Measurements from ENCODE around the gene SMC1A.
"Not testable (repeated sequence)": the region's sequence is repeated elsewhere in the genome, so short reads cannot be mapped to it uniquely, and the experiment has no call there.

The SMC1A gene

GRCh38 chrX:53421772-53422085 is 725 bp downstream of the SMC1A start:
- DNase-seq = no peak

- DNase-seq = peak; percentile 8
Measured at GRCh38 chrX:53421125-53421524, 1.3 kb downstream of the SMC1A start.

DNA sequence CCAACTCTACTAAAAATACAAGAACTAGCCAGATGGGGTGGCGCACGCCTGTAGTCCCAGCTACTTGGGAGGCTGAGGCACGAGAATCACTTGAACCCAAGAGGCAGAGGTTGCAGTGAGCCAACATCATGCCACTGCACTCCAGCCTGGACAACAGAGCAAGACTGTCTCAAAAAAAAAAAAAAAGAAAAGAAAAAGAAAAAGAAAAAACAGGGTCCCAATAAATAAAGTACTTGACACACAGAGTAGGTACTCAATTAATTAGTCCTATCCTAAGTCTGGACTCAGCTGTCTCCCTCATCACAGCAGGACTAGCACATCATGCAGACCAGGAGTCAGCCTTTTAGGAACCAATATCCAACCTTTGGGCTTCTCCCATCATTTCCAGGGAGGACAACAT is 2.1 kb downstream of the SMC1A start:
- not testable (repeated sequence) for DNase-seq

- no peak for DNase-seq
Measured at GRCh38 chrX:53412446-53412845, 10.0 kb downstream of the SMC1A start.

DNA sequence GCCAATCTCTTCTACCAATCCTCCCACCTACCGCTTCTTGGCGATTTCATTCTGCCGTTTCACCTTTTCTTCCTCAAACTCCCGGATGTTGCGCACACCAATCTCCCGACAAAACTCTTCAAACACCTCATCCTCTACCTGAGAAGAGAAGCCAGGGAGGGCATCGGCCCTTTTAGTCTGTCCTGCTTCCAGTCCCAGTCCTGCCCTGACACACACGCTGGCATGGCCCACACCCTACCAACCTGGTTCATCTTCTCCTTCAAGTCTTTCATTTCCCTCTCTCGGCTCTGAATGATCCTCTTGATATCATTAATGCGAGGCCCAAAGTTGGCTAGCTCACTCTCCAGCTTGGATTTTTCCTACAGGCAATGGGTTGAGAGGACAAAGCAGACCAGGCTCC is 18.9 kb downstream of the SMC1A start:
- no peak for DNase-seq

DNA sequence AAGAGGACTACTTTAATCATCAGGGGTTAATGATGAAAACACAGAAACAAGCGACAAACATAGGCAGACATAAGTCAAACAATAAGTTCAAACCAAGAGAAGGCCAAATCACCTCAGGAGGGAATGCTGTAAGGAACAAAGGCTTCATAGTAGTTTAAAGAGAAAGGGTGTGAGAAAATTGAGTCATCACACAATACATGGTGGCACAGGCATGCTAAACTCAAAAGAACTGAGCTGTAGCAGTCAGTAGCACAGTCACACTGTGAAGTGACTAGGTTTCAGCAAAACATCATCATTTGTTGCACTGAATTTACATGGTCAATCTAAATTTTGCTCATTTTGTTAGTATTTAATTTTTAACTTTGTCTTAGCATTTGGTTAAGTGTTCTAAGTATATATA is 24.2 kb downstream of the SMC1A start:
- no peak for DNase-seq

DNA sequence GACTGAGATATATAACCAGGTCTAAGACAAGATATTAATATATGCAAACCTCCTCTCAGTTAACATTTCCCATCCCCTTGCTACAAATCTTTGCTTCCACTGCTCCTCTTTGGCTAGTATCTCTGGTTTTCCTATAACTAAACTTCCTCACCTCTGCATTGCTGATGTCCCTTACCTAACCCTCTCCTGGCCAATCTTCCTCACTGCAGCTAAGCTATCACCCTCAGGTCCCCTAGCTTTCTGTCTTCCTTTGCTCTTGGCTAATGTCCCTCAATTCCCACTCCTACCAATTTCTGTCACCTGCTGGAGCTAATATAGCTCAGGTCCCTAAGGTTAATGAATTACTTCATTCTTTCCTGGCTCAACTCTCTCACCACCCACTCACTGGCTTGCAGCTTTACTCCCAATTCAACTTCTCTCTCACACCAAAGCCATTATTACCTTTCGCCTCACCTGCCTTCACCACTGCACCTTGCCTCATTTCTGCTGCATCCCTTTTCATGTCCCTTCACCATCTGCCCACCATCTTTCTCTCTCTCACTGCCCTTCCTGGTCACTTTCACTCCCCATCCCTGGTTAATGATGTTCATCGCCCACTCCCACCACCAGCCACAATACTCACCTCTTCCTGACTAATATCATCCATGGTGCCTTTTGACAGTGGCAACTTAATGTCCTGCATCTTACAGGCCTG is 26.7 kb downstream of the SMC1A start:
- no peak for DNase-seq

DNA sequence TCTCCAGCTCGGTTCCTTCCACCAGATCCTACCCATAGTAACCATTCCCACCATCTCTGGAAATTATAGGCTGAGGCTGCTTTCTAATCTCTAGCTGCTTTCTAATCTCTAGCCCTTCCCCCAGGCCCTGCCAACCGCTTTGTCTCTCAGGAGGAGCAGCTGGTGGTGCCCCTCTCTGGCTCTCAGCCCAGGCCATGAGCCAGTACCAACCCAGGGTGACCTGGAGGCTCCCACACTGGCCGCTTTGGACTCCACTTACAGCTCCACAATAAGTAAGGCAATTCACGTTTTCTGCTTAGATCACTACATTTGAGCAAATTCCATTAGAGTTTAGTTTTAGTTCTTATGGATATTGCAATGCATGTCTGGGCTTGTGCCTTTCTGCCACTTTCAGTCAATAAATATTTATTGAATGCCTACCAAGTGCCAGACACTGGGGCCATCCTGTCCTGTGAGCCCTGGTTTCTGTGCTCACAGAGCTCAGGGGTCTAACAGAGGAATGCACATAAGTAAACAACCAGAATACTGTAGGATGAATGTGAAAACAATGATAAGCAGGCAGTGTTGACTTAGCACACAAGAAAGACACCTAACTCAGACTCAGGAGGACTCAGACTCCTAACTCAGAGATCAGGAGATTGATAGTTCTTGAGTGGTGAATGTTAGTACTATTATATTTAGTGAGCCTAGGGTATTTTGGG is 38.9 kb downstream of the SMC1A start:
- DNase-seq = peak; percentile 35

GRCh38 chrX:53379747-53380146 is 42.7 kb downstream of the SMC1A start:
- DNase-seq = no peak

DNA sequence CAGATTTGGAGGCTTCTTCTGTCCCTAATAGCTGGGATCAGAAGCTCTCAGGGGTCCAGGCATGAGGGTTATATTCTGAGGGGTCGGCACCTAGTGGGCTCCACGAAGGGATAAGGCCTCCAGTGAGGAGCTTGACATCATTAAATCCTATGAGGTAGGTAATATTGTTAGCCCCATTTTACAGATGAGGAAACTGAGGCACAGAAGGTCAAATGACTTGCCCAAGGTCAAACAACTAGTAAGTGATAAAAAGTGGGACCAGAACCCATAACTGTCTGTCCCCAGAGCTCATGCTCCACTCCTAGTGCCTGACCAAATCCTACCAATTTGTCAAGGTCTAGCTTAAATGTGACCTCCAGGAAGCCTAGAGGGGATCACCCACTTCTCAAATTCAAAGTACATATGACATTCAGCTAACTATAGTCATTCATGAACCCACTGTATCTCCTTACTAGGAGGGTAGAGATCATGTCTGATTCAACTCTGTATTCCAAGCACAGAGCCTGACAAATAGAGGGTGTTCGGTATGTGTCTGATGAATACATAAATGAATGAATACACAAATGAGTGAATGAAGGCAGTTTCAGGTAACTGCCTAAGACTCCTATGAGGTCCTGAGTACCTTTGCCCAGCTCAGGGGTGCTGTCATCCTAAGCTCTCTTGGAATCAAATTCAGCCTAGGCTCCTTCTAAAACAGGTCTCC is 43.3 kb downstream of the SMC1A start:
- no peak for DNase-seq

DNA sequence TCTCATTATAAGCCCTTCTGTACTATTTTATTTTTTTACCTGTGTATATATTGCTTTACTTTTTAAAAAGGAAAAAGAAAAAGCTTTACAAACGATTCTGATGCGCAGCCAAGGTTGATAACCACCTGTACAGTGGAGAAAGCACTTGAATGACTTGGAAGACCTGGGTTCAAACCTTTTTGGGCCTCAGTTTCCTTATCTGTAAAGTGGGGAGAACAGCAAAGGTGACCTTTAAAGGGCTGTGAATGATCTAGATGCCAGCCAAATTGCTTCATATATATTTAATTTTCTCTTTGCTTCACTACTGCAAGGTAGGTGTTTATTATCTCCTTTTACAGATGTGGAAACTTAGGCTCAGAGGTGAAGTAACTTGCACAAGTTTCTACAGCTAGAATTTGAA is 45.0 kb downstream of the SMC1A start:
- no peak for DNase-seq

GRCh38 chrX:53376888-53377287 is 45.6 kb downstream of the SMC1A start:
- no peak for DNase-seq

- peak; percentile 14 for DNase-seq
Measured at GRCh38 chrX:53374923-53375322, 47.5 kb downstream of the SMC1A start.

DNA sequence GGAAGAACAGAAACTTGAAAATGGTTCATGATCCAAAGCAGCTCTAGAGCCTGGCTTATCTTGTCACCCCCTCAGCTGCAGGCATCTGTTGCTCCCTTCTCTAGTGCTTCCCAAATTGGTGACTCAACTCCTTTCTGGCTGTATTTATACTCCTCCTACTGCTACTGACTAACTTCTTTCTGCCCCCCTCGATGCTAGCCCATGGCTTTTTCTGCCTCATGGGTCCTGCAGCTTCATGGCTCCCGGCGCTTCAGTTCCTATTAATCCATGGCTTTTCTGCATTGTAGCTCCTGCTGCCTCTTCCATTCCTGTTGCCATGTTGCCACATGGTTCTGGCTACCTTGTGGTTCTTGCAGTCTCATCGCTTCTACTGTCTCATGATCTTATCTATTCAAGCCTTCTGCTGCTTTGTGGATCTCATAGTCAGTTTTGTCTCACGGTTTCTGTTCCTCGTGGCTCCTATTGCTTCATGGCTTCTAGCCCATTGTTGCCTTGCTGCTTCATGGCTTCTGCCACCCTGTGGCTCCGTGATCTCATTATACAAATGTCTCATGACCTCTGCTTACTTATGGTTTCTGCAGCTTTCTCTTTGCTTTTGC is 48.1 kb downstream of the SMC1A start:
- DNase-seq = peak; percentile 79

DNA sequence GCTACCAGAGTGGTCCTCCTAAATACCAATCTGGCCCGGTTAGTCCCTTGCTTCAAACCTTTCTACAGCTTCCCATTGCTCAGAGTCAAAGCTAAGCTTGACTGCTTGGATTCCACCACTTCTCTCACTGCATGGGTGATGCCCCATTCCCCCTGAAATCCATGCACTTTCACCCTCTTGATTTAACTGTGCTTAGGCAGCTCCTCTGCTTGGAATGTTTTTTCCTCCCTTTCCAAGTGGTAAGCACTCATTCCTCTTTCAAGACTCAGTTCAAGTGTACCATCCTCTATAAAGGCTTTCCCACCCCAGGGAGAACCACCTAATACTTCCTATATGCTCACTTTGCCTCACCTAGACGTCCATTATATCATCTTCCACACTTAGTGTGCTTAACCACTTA is 49.1 kb downstream of the SMC1A start:
- DNase-seq = no peak

DNA sequence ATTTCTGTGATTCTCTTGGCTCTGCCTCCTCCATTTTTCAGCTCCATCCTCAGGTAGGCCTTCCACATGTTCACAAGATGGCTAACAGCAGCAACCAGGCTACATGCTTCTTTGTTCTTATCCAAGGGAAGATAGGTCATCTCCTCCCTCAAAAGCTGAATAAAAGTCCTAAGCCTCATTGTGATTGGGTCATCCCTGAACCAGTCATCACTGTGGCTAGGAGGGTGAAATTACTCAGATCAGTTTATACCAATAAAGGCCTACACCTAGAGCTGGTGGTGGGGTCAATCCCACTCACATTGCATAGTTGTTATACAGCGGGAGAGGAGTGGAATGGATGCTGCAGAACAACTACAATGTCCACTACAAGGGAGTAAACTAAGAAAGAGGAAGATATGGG is 56.0 kb downstream of the SMC1A start:
- not testable (repeated sequence) for DNase-seq

- no peak for DNase-seq
Measured at GRCh38 chrX:53362449-53362848, 60.0 kb downstream of the SMC1A start.

DNA sequence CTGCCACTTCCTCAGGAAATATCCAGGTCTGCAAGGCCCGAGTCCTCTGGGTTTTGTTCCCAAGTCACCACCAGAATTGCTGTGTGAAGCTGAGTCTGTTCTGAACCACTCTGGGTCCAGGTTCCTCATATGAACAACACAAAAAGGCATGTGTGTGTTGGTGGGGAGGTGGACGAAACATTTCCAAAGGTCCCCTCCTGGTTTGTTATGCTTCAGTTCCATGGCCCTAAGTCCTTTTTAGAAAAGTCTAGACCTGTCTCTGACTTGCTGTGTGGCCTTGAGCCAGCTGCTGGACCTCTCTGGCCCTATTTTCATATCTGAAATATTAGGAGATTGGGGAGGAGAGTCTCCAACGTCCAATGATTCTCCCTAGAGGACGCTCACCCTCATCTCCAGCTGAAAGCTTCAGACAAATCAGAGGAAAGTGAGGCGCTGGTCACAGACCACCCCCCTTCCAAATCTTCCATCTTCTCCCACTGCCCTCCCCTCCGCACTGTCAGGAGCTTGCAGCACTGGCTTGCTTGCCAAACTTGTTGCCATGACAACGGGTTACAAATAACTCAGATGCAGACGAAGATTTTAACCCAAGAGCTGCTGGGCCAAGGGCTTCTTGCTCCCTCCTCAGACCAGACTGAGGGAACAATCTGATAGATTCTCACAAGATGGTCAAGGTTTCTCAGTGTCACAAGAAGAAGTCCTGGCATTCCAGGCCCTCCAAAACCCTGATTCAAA is 64.5 kb downstream of the SMC1A start:
- DNase-seq = no peak

- no peak for DNase-seq
Measured at GRCh38 chrX:53356186-53356585, 66.3 kb downstream of the SMC1A start.

GRCh38 chrX:53354669-53355068 is 67.8 kb downstream of the SMC1A start:
- DNase-seq = no peak

DNA sequence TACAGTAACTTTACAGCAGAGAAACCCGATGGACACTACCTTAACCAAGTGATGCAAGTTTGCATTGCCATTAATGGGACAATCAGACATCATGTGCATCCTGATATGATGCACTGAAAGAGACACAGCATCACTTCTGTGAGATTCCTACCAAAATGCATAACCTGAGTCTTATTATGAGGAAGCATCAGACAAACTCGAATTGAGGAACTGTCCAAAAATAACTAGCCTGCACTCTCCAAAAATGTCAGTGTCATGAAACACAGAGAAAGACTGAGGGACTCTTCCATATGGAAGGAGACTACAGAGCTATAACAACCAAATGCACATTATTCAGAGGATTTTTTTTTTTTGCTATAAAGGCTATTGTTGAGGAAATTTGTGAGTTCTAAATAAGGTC is 74.5 kb downstream of the SMC1A start:
- DNase-seq = no peak

GRCh38 chrX:53340852-53341645 is 81.4 kb downstream of the SMC1A start:
- no peak for DNase-seq

Measured in hematopoietic multipotent progenitor cell treated with erythropoietin and hydrocortisone succinate and interleukin-3 and kit ligand, for 8 days (in vitro differentiated cells).